ENCODE data around the gene BOD1L2. TPM values are rescaled to one million over a fixed set of nuclear protein-coding genes. Genes with fewer than 3 reads are reported as not detected.

Gene BOD1L2
- total and polyA plus RNA-seq, 2 of the 13 experiments (the other 11 are each of a cell fraction or from before 2014, with no cell fraction given), result not detected

GRCh38 chr18:57141208-57142129, 5.4 kb upstream of the BOD1L2 start (continued):
- TF ChIP-seq, protein P1, sequence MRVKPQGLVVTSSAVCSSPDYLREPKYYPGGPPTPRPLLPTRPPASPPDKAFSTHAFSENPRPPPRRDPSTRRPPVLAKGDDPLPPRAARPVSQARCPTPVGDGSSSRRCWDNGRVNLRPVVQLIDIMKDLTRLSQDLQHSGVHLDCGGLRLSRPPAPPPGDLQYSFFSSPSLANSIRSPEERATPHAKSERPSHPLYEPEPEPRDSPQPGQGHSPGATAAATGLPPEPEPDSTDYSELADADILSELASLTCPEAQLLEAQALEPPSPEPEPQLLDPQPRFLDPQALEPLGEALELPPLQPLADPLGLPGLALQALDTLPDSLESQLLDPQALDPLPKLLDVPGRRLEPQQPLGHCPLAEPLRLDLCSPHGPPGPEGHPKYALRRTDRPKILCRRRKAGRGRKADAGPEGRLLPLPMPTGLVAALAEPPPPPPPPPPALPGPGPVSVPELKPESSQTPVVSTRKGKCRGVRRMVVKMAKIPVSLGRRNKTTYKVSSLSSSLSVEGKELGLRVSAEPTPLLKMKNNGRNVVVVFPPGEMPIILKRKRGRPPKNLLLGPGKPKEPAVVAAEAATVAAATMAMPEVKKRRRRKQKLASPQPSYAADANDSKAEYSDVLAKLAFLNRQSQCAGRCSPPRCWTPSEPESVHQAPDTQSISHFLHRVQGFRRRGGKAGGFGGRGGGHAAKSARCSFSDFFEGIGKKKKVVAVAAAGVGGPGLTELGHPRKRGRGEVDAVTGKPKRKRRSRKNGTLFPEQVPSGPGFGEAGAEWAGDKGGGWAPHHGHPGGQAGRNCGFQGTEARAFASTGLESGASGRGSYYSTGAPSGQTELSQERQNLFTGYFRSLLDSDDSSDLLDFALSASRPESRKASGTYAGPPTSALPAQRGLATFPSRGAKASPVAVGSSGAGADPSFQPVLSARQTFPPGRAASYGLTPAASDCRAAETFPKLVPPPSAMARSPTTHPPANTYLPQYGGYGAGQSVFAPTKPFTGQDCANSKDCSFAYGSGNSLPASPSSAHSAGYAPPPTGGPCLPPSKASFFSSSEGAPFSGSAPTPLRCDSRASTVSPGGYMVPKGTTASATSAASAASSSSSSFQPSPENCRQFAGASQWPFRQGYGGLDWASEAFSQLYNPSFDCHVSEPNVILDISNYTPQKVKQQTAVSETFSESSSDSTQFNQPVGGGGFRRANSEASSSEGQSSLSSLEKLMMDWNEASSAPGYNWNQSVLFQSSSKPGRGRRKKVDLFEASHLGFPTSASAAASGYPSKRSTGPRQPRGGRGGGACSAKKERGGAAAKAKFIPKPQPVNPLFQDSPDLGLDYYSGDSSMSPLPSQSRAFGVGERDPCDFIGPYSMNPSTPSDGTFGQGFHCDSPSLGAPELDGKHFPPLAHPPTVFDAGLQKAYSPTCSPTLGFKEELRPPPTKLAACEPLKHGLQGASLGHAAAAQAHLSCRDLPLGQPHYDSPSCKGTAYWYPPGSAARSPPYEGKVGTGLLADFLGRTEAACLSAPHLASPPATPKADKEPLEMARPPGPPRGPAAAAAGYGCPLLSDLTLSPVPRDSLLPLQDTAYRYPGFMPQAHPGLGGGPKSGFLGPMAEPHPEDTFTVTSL (CRISPR knock-in tag; IDR thresholded peaks at IDR 0.05; ENCODE audit: borderline replicate concordance), result peak; percentile 75; the same call in 1 of the 2 replicates
- TF ChIP-seq NPAS2 (CRISPR knock-in tag; IDR thresholded peaks at IDR 0.05; ENCODE audit: borderline replicate concordance) (no peak), ZNF737 (CRISPR knock-in tag; IDR thresholded peaks at IDR 0.05; ENCODE audit: borderline replicate concordance) (no peak), MYNN (CRISPR knock-in tag; IDR thresholded peaks at IDR 0.05; ENCODE audit: low read depth) (no peak), MAFK (conservative IDR thresholded peaks at IDR 0.05 in 1 of 2, IDR thresholded peaks at IDR 0.05 in 1 of 2; ENCODE audit: low read length in 2 of 2) (no peak), GLMP (CRISPR knock-in tag; IDR thresholded peaks at IDR 0.05; ENCODE audit: borderline replicate concordance) (no peak), TFDP2 (CRISPR knock-in tag; IDR thresholded peaks at IDR 0.05) (no peak), ZMAT3 (CRISPR knock-in tag; conservative IDR thresholded peaks at IDR 0.05) (no peak), PHB2 (IDR thresholded peaks at IDR 0.05; ENCODE audit: partially characterized antibody) (no peak), RBFOX2 (IDR thresholded peaks at IDR 0.05; ENCODE audit: low read depth, low read length) (no peak), CAMTA2 (CRISPR knock-in tag; IDR thresholded peaks at IDR 0.05; ENCODE audit: borderline replicate concordance) (no peak), ZNF75D (CRISPR knock-in tag; IDR thresholded peaks at IDR 0.05; ENCODE audit: borderline replicate concordance) (no peak), PCBP1 (IDR thresholded peaks at IDR 0.05; ENCODE audit: borderline replicate concordance, low read depth, low read length) (no peak)
- TF ChIP-seq, protein P2, sequence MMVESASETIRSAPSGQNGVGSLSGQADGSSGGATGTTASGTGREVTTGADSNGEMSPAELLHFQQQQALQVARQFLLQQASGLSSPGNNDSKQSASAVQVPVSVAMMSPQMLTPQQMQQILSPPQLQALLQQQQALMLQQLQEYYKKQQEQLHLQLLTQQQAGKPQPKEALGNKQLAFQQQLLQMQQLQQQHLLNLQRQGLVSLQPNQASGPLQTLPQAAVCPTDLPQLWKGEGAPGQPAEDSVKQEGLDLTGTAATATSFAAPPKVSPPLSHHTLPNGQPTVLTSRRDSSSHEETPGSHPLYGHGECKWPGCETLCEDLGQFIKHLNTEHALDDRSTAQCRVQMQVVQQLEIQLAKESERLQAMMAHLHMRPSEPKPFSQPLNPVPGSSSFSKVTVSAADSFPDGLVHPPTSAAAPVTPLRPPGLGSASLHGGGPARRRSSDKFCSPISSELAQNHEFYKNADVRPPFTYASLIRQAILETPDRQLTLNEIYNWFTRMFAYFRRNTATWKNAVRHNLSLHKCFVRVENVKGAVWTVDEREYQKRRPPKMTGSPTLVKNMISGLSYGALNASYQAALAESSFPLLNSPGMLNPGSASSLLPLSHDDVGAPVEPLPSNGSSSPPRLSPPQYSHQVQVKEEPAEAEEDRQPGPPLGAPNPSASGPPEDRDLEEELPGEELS (CRISPR knock-in tag; IDR thresholded peaks at IDR 0.05), result peak; percentile 87
- TF ChIP-seq, protein P3, sequence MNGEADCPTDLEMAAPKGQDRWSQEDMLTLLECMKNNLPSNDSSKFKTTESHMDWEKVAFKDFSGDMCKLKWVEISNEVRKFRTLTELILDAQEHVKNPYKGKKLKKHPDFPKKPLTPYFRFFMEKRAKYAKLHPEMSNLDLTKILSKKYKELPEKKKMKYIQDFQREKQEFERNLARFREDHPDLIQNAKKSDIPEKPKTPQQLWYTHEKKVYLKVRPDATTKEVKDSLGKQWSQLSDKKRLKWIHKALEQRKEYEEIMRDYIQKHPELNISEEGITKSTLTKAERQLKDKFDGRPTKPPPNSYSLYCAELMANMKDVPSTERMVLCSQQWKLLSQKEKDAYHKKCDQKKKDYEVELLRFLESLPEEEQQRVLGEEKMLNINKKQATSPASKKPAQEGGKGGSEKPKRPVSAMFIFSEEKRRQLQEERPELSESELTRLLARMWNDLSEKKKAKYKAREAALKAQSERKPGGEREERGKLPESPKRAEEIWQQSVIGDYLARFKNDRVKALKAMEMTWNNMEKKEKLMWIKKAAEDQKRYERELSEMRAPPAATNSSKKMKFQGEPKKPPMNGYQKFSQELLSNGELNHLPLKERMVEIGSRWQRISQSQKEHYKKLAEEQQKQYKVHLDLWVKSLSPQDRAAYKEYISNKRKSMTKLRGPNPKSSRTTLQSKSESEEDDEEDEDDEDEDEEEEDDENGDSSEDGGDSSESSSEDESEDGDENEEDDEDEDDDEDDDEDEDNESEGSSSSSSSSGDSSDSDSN (CRISPR knock-in tag; IDR thresholded peaks at IDR 0.05), result peak; percentile 50; the same call in 1 of the 2 replicates
